Naive thymus-derived CD8-positive, alpha-beta T cell (primary cell): ENCODE measurements around the gene GBP7. TPM values are rescaled to one million over a fixed set of nuclear protein-coding genes. Genes with fewer than 3 reads are reported as not detected.
A peak's percentile ranks its signal among the peaks of the same experiment; 100 is the strongest.

ENCODE experiments used
- ATAC-seq, 2 donors: fragments of 150-1000 bp; cut with Tn5 transposase in 1 of 2; sonication (Bioruptor Pico), chemical (Tn5 transposase) in 1 of 2; 1 replicate in 1 of 2; 2 replicates in 1 of 2; pipeline ENCODE4 v1.10.0; 2021; ENCODE audit warnings: mild to moderate bottlenecking in 2 of 2, moderate library complexity in 2 of 2
- POLR2A ChIA-PET: fragments of 350-600 bp; sonication (Branson Sonifier 250); formaldehyde crosslinking; loops from one replicate; lab custom pipeline; 2021; ENCODE audit warnings: antibody characterized with exemption; lab: Charles Lee
- DNase-seq, 10 donors: peaks; one replicate each; pipeline versions ENCODE4 v3.0.0 to v3.0.0-alpha.2; 2020 to 2022
- H3K27ac Mint-ChIP-seq, 10 donors: one replicate each; pipeline ENCODE4 v1.8.0; 2020 to 2022; ENCODE audit warnings: mild to moderate bottlenecking in 10 of 10, mixed read lengths in 10 of 10, moderate library complexity in 4 of 10, inconsistent platforms in 1 of 10
- H3K27me3 Mint-ChIP-seq, 5 donors: one replicate each; pipeline ENCODE4 v1.8.0; 2021 to 2022; ENCODE audit warnings: mixed read lengths in 5 of 5
- H3K36me3 Mint-ChIP-seq, 3 donors: one replicate each; pipeline ENCODE4 v1.8.0; 2020 to 2022; ENCODE audit warnings: mixed read lengths in 3 of 3, mild to moderate bottlenecking in 2 of 3, inconsistent platforms in 1 of 3
- H3K4me1 Mint-ChIP-seq, 4 donors: one replicate each; pipeline ENCODE4 v1.8.0; 2021 to 2022; ENCODE audit warnings: mixed read lengths in 4 of 4
- H3K4me3 Mint-ChIP-seq, 10 donors: one replicate each; pipeline ENCODE4 v1.8.0; 2020 to 2022; ENCODE audit warnings: mild to moderate bottlenecking in 10 of 10, mixed read lengths in 10 of 10, moderate library complexity in 6 of 10, inconsistent platforms in 1 of 10
- H3K9me3 Mint-ChIP-seq, 9 donors: one replicate each; pipeline ENCODE4 v1.8.0; 2020 to 2022; ENCODE audit warnings: mixed read lengths in 9 of 9, mild to moderate bottlenecking in 3 of 9, inconsistent platforms in 1 of 9, moderate library complexity in 1 of 9
- polyA plus RNA-seq, 3 donors: library from polyadenylated mRNA; unstranded; fragments of 300-500 nt; fragmentation: Illumina TruSeq; gene quantifications; one replicate each; pipeline ENCODE4 v1.2.3, GENCODE V29; 2021
- total RNA-seq, 8 experiments: library from RNA in 2 of 8; stranded (reverse) in 2 of 8; gene quantifications; one replicate each; pipeline ENCODE4 v1.2.3 and lab custom pipeline; 2021 to 2026

GBP7 gene
- total and polyA plus RNA-seq, 5 experiments from 2014 or later: 0.14 TPM; not detected in 4

DNA sequence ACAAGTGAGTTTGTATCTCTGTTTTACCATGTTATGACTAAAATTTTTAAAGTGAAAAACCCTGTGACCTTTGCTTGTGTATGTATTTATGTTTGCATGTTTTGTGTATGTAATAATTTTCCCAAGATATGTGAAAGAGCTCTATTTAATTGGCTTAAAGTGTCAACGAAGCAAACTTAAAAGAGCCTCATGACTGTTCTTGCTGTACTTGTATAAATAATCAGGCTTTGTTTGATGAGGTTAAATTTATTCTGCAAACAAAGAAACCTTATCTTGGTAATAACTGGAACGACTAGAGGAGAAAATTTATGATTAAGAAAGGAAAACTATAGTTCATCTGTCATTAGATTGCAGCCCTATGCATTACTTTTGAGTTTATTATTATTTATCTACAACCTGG, 6.6 kb downstream of the GBP7 start:
- no peak overlapping the region for H3K4me3 Mint-ChIP-seq
- DNase-seq: no peak
- peaks cover 0 to 9% (median 0%) of the 10 kb centered on the region in 9 donors for H3K9me3 Mint-ChIP-seq
- POLR2A ChIA-PET: no interaction called here
- peak overlapping the region in 1 of 10 donors; percentile 46 for H3K27ac Mint-ChIP-seq
- no peaks in the 10 kb centered on the region for H3K27me3 Mint-ChIP-seq
- H3K36me3 Mint-ChIP-seq: peaks cover 0 to 7% (median 0%) of the 10 kb centered on the region in 3 donors
- no peak for ATAC-seq
- no peaks in the 10 kb centered on the region for H3K4me1 Mint-ChIP-seq

GRCh38 chr1:89167590-89168230, 8.1 kb downstream of the GBP7 start:
- Mint-ChIP-seq H3K27me3 (no peaks in the 10 kb centered on the region), H3K4me3 (no peak overlapping the region), H3K4me1 (no peaks in the 10 kb centered on the region), H3K27ac (no peak overlapping the region), H3K36me3 (peaks cover 0 to 4% (median 0%) of the 10 kb centered on the region in 3 donors), H3K9me3 (peaks cover 0 to 9% (median 0%) of the 10 kb centered on the region in 9 donors)
- ATAC-seq (no peak), DNase-seq (no peak)
- POLR2A ChIA-PET: no interaction called here

GRCh38 chr1:89166705-89167104, 9.1 kb downstream of the GBP7 start:
- H3K9me3 Mint-ChIP-seq: peaks cover 0 to 6% (median 2%) of the 10 kb centered on the region in 9 donors
- no peak overlapping the region for H3K27ac Mint-ChIP-seq
- POLR2A ChIA-PET: no interaction called here
- H3K27me3 Mint-ChIP-seq: no peaks in the 10 kb centered on the region
- no peak overlapping the region for H3K4me3 Mint-ChIP-seq
- DNase-seq: no peak
- no peak for ATAC-seq
- peaks cover 0 to 3% (median 0%) of the 10 kb centered on the region in 3 donors for H3K36me3 Mint-ChIP-seq
- no peaks in the 10 kb centered on the region for H3K4me1 Mint-ChIP-seq

DNA sequence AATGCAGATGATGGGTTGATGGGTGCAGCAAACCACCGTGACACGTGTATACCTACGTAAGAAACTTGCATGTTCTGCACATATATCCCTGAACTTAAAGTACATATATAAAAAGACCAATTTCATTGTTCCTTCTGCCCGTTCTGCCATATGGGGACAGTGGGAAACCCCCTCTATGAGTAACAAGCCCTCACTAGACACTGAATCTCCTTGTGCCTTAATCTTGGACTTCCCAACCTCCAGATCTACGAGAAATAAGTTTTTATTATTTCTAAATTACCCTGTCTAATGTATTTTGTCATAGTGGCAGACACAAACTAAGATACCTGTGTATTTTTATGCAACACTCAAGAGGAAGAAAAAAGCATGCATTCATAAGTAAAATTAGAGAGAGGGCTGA, 10.0 kb downstream of the GBP7 start:
- ATAC-seq: no peak
- H3K4me3 Mint-ChIP-seq: no peak overlapping the region
- DNase-seq: no peak
- no peak overlapping the region for H3K27ac Mint-ChIP-seq
- no peaks in the 10 kb centered on the region for H3K4me1 Mint-ChIP-seq
- peaks cover 0 to 13% (median 7%) of the 10 kb centered on the region in 9 donors for H3K9me3 Mint-ChIP-seq
- POLR2A ChIA-PET: no interaction called here
- H3K36me3 Mint-ChIP-seq: peaks cover 0 to 4% (median 3%) of the 10 kb centered on the region in 3 donors
- H3K27me3 Mint-ChIP-seq: no peaks in the 10 kb centered on the region

GRCh38 chr1:89151047-89151446, 24.8 kb downstream of the GBP7 start:
- no peak overlapping the region for H3K27ac Mint-ChIP-seq
- DNase-seq (no peak), ATAC-seq (no peak)
- H3K9me3 Mint-ChIP-seq: peaks cover 0 to 9% (median 4%) of the 10 kb centered on the region in 9 donors
- H3K36me3 Mint-ChIP-seq: peaks cover 0 to 5% (median 2%) of the 10 kb centered on the region in 3 donors
- peaks cover 0 to 3% (median 0%) of the 10 kb centered on the region in 5 donors for H3K27me3 Mint-ChIP-seq
- POLR2A ChIA-PET: no interaction called here
- H3K4me1 Mint-ChIP-seq: peaks cover 0 to 6% (median 5%) of the 10 kb centered on the region in 4 donors
- no peak overlapping the region for H3K4me3 Mint-ChIP-seq

DNA sequence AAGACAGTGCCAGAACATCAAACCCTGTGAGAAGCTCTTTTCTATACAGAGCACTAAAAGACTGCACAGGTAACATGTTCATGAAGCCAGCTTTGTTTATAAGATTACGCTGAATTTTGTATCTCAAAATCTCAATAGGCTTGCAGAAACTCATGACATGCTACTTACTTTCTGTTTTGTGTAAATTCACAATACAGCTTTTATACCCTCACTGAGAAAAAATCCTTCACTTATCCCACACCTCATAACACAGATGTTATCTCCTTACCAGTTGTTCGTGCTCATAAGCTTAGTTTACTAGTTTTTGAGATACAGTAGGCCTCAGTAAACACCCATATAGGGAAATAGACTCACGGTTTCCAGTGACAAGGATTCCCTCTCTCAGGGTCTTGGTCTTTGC, 25.8 kb downstream of the GBP7 start:
- Mint-ChIP-seq H3K36me3 (no peaks in the 10 kb centered on the region), H3K9me3 (no peaks in the 10 kb centered on the region), H3K4me1 (peaks cover 0 to 8% (median 7%) of the 10 kb centered on the region in 4 donors), H3K27me3 (peaks cover 0 to 3% (median 0%) of the 10 kb centered on the region in 5 donors), H3K27ac (no peak overlapping the region), H3K4me3 (no peak overlapping the region)
- no peak for ATAC-seq
- DNase-seq: no peak
- POLR2A ChIA-PET: no interaction called here

- ATAC-seq (no peak), DNase-seq (no peak)
- H3K4me1 Mint-ChIP-seq: peaks cover 0 to 8% (median 7%) of the 10 kb centered on the region in 4 donors
- no peak overlapping the region for H3K27ac Mint-ChIP-seq
- H3K4me3 Mint-ChIP-seq: no peak overlapping the region
- no peaks in the 10 kb centered on the region for H3K9me3 Mint-ChIP-seq
- no peaks in the 10 kb centered on the region for H3K36me3 Mint-ChIP-seq
- POLR2A ChIA-PET: no interaction called here
- H3K27me3 Mint-ChIP-seq: peaks cover 0 to 3% (median 0%) of the 10 kb centered on the region in 5 donors
Observed at GRCh38 chr1:89149229-89149628, 26.6 kb downstream of the GBP7 start.

DNA sequence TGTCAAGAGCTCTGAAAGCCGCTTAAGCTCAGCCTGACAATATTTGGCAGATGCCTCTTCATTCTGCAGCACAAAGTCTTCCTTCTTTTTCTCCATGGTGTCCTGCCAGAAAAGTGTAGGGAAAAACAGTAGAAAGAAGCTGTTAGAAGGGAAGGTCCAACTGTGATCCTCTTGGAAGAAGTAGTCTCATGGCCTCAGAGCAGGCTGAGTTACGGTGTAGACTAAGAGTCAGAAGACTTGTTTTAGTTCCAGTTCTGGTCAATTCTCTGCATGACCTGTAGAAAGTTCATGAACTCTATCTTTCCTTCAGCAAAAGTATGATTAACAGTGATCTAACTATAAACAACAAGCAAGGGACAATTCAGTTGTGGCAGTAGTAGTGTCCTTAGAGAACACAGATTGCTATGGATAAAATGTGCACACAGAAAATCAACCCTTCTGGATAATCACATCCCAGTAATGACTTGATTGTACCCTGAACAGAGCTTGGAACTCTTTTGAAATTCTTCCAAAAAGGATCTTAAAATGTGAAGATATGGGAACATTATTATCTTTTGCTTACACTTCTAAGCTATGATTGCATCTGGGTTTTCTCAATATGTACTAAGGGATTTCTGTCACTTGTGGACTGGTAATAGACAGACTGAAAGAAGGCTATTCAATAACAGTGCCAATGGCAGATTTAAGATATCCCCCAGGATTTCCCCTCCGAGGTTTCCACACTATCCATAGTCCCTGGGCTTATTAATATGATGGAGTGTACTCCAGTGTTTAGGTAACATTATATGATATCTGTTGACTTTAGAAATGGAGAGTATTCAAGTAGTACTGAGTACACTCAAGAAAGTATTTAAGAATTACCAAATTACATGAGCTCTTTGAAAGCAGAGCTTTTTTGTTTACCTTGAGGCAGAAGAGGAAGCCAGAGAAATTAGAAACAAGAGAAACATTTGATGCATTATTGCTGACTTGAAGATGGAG, 27.8 kb downstream of the GBP7 start:
- POLR2A ChIA-PET: no interaction called here
- Mint-ChIP-seq H3K27me3 (peaks cover 0 to 3% (median 0%) of the 10 kb centered on the region in 5 donors), H3K4me3 (no peak overlapping the region), H3K27ac (no peak overlapping the region), H3K4me1 (peaks cover 0 to 8% (median 7%) of the 10 kb centered on the region in 4 donors), H3K36me3 (no peaks in the 10 kb centered on the region), H3K9me3 (no peaks in the 10 kb centered on the region)
- no peak for ATAC-seq
- DNase-seq: no peak

- ATAC-seq: no peak
- no peak for DNase-seq
- Mint-ChIP-seq H3K27ac (no peak overlapping the region), H3K4me1 (peaks cover 0 to 8% (median 7%) of the 10 kb centered on the region in 4 donors), H3K4me3 (no peak overlapping the region), H3K9me3 (no peaks in the 10 kb centered on the region), H3K27me3 (peaks cover 0 to 3% (median 0%) of the 10 kb centered on the region in 5 donors), H3K36me3 (no peaks in the 10 kb centered on the region)
- POLR2A ChIA-PET: no interaction called here
Observed at GRCh38 chr1:89146721-89147120, 29.1 kb downstream of the GBP7 start.

DNA sequence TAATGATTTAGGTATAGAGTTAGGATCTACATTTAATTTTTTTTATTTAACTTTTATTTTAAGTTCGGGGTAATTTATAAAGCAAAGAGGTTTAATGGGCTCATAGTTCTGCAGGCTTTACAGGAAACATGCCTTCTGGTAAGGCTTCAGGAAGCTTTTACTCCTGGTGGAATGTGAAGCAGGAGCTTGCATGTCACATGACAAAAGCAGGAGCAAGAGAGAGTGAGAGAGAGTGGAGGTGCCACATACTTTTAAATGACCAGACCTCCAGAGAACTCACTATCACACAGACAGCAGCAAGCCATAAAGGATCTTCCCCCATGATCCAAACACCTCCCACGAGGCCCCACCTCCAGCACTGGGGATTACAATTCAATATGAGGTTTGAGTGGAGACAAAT, 32.3 kb downstream of the GBP7 start:
- Mint-ChIP-seq H3K4me1 (peaks cover 0 to 11% (median 8%) of the 10 kb centered on the region in 4 donors), H3K4me3 (no peak overlapping the region), H3K9me3 (peaks cover 0 to 4% (median 0%) of the 10 kb centered on the region in 9 donors), H3K27ac (no peak overlapping the region), H3K36me3 (no peaks in the 10 kb centered on the region), H3K27me3 (peaks cover 0 to 2% (median 0%) of the 10 kb centered on the region in 5 donors)
- POLR2A ChIA-PET: no interaction called here
- DNase-seq: no peak
- ATAC-seq: no peak

- H3K27ac Mint-ChIP-seq: peak overlapping the region in 2 of 10 donors; percentile 12 to 23
- POLR2A ChIA-PET: no interaction called here
- no peak overlapping the region for H3K4me3 Mint-ChIP-seq
- H3K27me3 Mint-ChIP-seq: peaks cover 0 to 1% (median 0%) of the 10 kb centered on the region in 5 donors
- peaks cover 0 to 11% (median 8%) of the 10 kb centered on the region in 4 donors for H3K4me1 Mint-ChIP-seq
- H3K9me3 Mint-ChIP-seq: peaks cover 0 to 18% (median 0%) of the 10 kb centered on the region in 9 donors
- peaks cover 0 to 6% (median 0%) of the 10 kb centered on the region in 3 donors for H3K36me3 Mint-ChIP-seq
- DNase-seq (no peak), ATAC-seq (no peak)
Observed at GRCh38 chr1:89142160-89142559, 33.6 kb downstream of the GBP7 start.

DNA sequence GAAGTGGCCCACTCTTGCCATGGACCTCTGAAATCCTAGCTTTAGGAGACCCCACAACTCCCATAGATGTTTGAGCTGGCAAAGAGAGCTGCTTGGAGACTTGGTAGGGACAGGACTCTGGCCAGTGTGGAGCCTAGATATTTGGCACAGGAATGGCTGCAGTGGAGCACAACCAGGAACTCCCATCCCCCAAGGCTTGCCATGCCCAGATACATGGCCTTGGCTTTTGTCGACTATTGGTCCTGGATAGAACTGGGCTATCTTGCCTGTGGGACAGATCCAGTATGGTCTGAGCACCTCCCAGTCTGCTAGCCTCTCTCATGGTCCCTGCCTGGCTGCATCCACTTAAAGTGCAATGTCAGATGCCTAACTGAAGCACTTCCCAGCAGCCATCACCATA, 42.1 kb downstream of the GBP7 start:
- H3K27me3 Mint-ChIP-seq: no peaks in the 10 kb centered on the region
- H3K4me1 Mint-ChIP-seq: peaks cover 15 to 24% (median 17%) of the 10 kb centered on the region in 4 donors
- POLR2A ChIA-PET: interaction anchor here (0.8 kb wide), 1 partner anchor 14 kb away, joined by 3 read pairs; no protein-coding TSS in a partner anchor
- H3K36me3 Mint-ChIP-seq: peaks cover 0 to 12% (median 7%) of the 10 kb centered on the region in 3 donors
- H3K27ac Mint-ChIP-seq: no peak overlapping the region
- no peak for DNase-seq
- peaks cover 0 to 23% (median 4%) of the 10 kb centered on the region in 9 donors for H3K9me3 Mint-ChIP-seq
- ATAC-seq: no peak
- no peak overlapping the region for H3K4me3 Mint-ChIP-seq
